Embryonic facial prominence (tissue), 1 donor: Measurements from ENCODE around the gene THRAP3.

ENCODE experiments used
- DNase-seq: peaks from one replicate; pipeline ENCODE4 v3.0.0-alpha.2; 2016; ENCODE audit errors: extremely low spot score

The THRAP3 gene

GRCh38 chr1:36301220-36301619 lies 77.0 kb downstream of the THRAP3 start:
- no peak for DNase-seq

GRCh38 chr1:36303244-36303643 lies 79.0 kb downstream of the THRAP3 start:
- DNase-seq = no peak

- DNase-seq = no peak
Observed at GRCh38 chr1:36303650-36304360, 79.6 kb downstream of the THRAP3 start.

- no peak for DNase-seq
Observed at GRCh38 chr1:36304521-36304920, 80.3 kb downstream of the THRAP3 start.

GRCh38 chr1:36304970-36305914 lies 81.0 kb downstream of the THRAP3 start:
- no peak for DNase-seq

GRCh38 chr1:36305915-36306209 lies 81.6 kb downstream of the THRAP3 start:
- no peak for DNase-seq

- no peak for DNase-seq
Observed at GRCh38 chr1:36306210-36306901, 82.1 kb downstream of the THRAP3 start, which contains the start of gene SH3D21. Gene SH3D21 (plus strand): TSS chr1:36306368. CDS start chr1:36306421, 53 bp downstream.

GRCh38 chr1:36306902-36307456 lies 82.7 kb downstream of the THRAP3 start:
- peak; percentile 83 for DNase-seq

- DNase-seq = no peak
Observed at GRCh38 chr1:36307601-36308330, 83.5 kb downstream of the THRAP3 start.

GRCh38 chr1:36309397-36309796 lies 85.2 kb downstream of the THRAP3 start:
- no peak for DNase-seq

GRCh38 chr1:36320291-36320761 lies 96.1 kb downstream of the THRAP3 start:
- no peak for DNase-seq

GRCh38 chr1:36320767-36321118 lies 96.5 kb downstream of the THRAP3 start:
- no peak for DNase-seq

GRCh38 chr1:36321119-36321951 lies 97.1 kb downstream of the THRAP3 start:
- peak; percentile 84 for DNase-seq

- no peak for DNase-seq
Observed at GRCh38 chr1:36322041-36322785, 98.0 kb downstream of the THRAP3 start.

- no peak for DNase-seq
Observed at GRCh38 chr1:36322786-36323635, 98.8 kb downstream of the THRAP3 start.

GRCh38 chr1:36323636-36324352 lies 99.6 kb downstream of the THRAP3 start, which contains the start of gene EVA1B:
Gene EVA1B (minus strand): TSS chr1:36323645. CDS start chr1:36323037, 608 bp downstream.
- peak; percentile 72 for DNase-seq

GRCh38 chr1:36324353-36324703 lies 100.1 kb downstream of the THRAP3 start:
- no peak for DNase-seq

- no peak for DNase-seq
Observed at GRCh38 chr1:36326499-36326898, 102.3 kb downstream of the THRAP3 start.
